ENCODE measurements around the gene NEK1.

GRCh38 chr4:169582706-169583105, 29.7 kb downstream of the NEK1 start:
- TF ChIP-seq, protein P1, sequence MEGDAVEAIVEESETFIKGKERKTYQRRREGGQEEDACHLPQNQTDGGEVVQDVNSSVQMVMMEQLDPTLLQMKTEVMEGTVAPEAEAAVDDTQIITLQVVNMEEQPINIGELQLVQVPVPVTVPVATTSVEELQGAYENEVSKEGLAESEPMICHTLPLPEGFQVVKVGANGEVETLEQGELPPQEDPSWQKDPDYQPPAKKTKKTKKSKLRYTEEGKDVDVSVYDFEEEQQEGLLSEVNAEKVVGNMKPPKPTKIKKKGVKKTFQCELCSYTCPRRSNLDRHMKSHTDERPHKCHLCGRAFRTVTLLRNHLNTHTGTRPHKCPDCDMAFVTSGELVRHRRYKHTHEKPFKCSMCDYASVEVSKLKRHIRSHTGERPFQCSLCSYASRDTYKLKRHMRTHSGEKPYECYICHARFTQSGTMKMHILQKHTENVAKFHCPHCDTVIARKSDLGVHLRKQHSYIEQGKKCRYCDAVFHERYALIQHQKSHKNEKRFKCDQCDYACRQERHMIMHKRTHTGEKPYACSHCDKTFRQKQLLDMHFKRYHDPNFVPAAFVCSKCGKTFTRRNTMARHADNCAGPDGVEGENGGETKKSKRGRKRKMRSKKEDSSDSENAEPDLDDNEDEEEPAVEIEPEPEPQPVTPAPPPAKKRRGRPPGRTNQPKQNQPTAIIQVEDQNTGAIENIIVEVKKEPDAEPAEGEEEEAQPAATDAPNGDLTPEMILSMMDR (IDR thresholded peaks at IDR 0.05; ENCODE audit: borderline replicate concordance, extremely low read depth, low read length, poor library complexity, severe bottlenecking), result no peak
- no peak for TF ChIP-seq EZH2 (IDR thresholded peaks at IDR 0.05; ENCODE audit: borderline replicate concordance, low read depth, low read length, severe bottlenecking)
